ENCODE results near the gene SMIM38.

Gene SMIM38

GRCh38 chr11:69161117-69161407, 5.3 kb downstream of the SMIM38 start:
- DNase-seq = no peak

DNA sequence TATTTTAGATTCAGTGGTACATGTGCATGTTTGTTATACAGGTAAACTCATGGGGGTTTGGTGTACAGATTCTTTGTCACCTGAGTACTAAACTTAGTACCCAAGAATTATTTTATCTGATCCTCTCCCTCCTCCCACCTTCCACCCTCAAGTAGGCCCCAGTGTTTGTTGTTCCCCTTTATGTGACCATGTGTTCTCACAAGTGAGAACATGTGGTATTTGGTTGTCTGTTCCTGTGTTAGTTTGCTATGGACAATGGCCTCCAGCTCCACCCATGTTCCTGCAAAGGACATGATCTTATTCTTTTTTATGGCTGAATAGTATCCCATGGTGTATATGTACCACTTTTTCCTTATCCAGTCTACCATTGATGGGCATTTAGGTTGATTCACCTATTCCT, 6.8 kb downstream of the SMIM38 start:
- DNase-seq = no peak

DNA sequence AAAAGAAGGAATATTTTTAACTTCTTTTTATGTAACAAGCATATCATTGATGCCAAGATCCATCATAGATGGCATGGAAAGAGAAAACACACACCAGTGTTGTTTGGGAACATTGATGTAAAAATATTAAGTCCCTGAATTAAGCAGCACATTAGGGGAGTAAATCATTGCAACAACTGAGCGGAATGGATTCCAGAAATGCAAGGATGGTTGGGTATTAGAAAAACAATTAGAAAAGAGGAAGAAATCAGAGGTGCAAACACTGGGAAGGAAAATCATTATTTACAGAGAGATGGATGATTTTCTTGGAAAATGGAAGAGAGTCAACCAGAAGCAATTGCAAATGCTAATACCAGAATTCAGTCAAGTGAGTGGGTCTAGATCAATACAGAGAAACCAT, 8.1 kb downstream of the SMIM38 start:
- no peak for DNase-seq

DNA sequence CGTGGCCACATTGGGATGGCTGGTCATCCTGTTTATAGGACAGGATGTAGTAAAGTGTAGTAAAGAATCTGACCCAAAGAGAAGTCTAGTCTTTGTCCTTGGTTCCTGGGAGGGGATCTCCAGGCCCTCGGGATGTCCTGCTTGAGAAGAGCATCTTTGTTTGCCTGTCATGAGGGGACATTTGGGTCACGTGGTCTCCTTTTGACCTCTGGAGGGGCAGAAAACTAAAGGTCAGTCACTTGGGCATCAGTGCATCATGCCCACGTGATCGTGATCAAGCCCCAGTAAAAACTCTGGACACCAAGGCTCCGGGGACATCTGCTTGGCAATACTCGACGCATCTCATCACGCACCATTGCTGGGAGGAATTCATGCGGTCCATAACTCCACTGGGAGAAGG, 9.1 kb downstream of the SMIM38 start:
- no peak for DNase-seq

GRCh38 chr11:69165775-69166174, 10.0 kb downstream of the SMIM38 start:
- no peak for DNase-seq

DNA sequence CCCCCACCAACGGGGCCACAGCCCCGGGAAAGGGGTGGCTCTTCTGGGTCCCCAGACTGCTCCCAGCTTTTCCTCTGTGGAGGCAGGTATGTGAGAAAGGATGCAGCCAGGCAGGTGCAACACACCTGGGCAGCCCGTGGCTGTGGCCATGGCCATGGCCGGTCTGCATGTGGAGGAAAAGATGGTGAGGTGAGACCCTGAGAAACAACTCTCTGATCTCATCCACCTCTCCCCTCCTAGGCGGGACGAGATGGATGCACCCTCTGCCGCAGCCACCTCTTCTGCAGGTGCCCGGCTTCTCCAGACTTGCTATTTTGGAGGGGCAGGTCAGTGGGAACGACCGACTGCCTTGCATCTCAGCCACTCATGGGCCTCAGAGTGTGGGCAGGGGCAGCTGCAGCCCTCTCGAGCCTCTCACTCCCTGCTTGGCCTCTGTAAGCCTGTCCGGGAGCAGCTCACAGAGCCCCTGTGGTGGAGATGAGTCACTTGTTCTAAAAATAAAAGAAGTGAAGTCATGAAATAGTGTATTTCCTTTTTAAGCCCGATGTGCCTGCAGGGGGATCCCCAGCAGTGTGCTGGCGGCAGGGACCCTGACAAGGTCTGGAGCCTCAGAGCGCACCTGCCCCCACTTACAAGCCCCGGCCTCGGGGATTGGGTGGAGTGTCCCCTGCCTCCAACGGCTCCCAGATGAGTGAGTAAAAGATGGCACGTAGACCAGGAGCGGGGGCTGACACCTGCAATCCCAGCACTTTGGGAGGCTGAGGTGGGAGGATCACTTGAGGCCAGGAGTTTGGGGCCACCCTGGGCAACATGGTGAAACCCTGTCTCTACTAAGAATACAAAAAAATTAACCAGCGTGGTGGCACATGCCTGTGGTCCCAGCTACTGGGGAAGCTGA, 10.7 kb downstream of the SMIM38 start:
- no peak for DNase-seq

GRCh38 chr11:69167130-69167915, 11.6 kb downstream of the SMIM38 start:
- DNase-seq = no peak

GRCh38 chr11:69167916-69168691, 12.4 kb downstream of the SMIM38 start:
- DNase-seq = no peak

GRCh38 chr11:69169479-69169878, 13.7 kb downstream of the SMIM38 start:
- no peak for DNase-seq

DNA sequence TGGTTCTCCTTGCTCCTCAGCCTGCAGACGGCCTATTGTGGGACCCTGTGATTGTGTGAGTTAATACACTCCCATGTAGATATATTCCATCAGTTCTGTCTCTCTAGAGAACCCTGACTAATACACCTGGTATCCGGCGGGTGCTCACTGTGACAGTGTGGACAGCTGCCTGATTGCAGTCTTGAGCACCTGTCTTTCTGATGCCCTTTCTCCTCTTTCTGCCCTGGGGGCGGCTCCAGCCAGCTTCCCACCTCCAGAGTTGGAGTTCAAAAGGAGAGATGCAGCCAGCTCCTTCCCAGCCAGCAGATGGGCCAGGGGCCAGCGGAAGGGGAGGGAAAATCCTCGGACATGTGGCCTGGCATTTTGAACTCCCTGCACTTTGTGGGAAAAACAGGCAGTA, 15.0 kb downstream of the SMIM38 start:
- no peak for DNase-seq

GRCh38 chr11:69171476-69172240, 15.9 kb downstream of the SMIM38 start:
- no peak for DNase-seq

GRCh38 chr11:69172674-69173073, 16.9 kb downstream of the SMIM38 start:
- DNase-seq = no peak

DNA sequence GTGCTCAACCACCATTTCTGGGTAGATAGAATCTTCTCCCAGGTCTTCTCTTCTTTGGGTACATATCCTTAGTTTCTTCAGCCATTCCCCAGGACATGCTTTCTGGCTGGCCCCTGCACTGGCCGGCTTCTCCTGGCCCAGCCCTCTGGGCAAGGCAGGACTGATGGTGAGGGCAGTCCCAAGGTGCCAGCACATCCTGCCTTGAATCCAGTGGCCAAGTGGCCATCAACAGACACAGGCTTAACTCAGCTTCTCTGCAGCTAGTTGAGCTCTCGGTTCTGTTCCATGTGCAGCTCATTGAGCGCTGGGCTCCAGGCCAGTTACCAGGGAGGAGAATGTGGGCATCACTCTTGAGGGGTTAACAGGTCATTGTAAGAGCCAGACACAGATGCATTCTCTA, 17.6 kb downstream of the SMIM38 start:
- DNase-seq = no peak

GRCh38 chr11:69173925-69174581, 18.3 kb downstream of the SMIM38 start:
- DNase-seq = no peak

- DNase-seq = no peak
Observed at GRCh38 chr11:69174841-69175240, 19.1 kb downstream of the SMIM38 start.

DNA sequence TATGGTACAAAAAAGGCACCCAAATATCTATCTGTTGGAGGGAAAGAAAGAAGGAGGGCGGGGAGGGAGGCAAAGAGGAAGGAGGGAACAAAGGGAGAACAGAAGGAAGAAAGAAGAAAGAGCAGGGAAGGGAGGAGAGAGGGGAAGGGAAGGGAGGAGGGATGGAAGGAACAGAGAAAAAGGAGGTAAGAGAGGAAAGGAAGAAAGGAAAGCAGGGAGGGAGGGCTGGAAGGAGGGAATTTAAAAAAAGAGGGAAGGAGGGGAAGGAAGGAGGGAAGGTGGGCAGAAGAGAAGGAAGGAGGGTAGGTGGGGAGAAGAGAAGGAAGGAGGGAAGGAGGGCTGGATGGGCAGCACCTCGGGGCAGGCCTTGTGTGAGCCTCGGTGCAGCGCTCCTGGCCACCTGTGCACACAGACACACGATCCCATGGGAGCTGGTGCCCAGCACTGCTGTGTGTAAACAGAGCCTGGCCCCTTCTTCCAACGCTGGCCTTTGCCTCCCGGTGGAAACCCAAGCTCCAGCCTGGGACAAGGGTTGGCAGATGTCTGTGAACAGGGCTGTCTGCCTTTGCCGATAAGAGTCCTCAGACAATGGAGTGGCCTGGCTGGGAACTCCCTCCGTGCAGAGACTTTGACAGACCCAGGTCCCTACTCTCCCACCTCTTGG, 23.2 kb downstream of the SMIM38 start:
- DNase-seq = no peak

DNA sequence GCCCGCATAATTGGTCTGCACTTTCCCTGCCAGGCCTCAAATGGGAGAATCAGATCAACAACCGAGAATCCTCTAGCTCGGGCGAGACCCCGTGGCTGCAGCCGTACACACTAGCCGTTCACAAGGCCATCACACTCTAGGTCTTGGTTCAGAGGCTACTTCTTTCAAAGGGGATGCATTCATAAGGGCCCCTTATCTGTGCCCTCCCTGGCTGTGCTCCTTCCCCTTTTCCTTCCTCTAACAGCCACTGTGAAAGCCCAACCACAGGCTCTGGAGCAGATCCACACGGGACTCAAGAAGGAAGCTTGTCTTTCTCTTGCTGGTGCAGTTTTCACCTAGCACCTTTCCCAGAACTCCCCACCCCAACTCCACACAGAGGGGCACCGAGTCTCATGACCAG, 24.5 kb downstream of the SMIM38 start:
- no peak for DNase-seq

DNA sequence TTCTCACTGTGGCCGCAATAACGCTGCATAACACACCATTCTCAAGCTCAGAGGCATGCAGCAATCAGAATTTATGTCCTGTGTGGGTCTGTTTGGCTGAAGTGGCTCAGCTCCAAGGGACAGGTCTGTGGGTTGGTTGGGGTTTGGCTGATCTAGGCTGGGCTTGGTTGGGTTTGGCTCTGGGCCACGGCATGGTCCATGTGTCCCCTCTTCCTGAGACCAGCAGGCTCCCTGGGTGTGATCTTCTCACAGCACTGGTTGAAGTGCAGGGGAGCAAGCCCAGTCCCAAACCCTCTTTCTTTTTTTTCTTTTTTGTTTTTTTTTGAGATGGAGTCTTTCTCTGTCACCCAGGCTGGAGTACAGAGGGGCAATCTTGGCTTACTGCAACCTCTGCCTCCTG, 25.0 kb downstream of the SMIM38 start:
- DNase-seq = no peak

DNA sequence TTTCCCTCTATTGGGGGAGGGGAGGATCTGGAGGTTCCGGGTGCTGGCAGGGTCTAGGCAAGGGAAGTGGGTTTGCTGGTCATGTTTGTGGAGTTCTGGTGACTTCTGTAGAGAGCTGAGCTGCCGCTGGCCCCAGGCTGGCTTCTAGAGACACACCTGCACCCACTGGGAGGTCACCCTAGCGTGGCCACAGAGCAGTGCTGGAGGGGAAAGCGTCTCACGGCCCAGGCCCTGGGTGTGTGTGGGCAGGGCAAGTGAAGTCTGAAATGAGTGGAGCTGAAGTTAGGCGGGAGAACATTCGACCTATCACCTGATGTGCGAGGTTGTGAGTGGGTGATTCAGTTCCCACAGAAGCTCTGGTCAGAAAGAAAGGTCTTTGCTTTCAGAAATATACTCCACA, 27.9 kb downstream of the SMIM38 start:
- DNase-seq = no peak

DNA sequence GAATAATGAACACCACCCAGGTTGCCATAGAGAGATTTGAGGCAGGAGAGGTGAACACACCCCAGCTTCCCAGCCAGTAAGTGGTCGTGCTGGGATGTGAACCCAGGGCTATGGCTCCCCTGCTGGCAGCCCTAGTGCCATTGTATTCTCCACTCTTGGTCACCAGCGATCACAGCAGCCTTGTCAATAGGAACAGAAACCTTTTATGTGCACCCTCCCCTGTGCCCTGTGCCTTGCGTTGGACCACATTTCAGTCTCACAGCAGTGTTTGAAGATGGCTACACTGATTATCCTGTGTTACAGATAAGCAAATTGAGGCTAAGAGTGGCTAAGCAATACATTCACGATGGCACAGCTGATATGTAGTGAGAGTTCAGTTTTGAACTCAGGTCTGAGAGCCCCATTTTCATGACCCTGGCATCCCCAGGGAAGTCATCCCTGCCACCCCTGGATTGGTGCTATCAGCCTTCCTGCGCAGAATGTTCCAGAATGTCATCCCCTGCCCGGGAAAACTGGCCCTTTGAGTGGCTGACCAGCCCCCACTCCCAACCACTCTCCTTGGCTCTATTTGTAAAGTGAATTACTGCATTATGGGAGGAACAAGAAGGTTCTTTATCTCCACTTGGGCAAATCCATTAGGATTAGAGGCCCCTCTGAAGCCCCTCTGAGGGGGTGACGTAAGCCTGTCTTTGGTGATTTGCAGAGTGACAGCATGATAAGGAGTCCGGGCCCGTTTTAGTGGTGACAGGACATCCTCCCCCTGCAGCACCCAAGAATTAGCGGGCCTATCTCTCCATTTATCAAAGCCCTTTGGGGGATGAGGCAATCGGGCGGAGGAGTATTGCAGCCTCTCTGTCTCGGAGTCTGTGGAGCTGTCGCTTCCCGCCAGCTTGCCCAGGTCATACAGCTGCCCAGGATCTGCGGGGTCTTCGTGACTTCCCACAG, 30.9 kb downstream of the SMIM38 start:
- DNase-seq = no peak

Data from NCI-H187 (cell line).